Putamen (tissue), 1 donor: Measurements from ENCODE around the gene ACSL3.

Experiments used
- DNase-seq: peaks from one replicate; pipeline ENCODE4 v3.0.0-alpha.2; 2016; ENCODE audit warnings: low spot score

Gene ACSL3

GRCh38 chr2:222942561-222942960, 81.7 kb downstream of the ACSL3 start:
- no peak for DNase-seq

GRCh38 chr2:222942977-222943376, 82.1 kb downstream of the ACSL3 start:
- no peak for DNase-seq

GRCh38 chr2:222943820-222944219, 83.0 kb downstream of the ACSL3 start:
- DNase-seq: no peak

GRCh38 chr2:222944552-222944951, 83.7 kb downstream of the ACSL3 start:
- no peak for DNase-seq

GRCh38 chr2:222944971-222945740, 84.3 kb downstream of the ACSL3 start:
- no peak for DNase-seq

- DNase-seq: no peak
Measured at GRCh38 chr2:222945887-222946286, 85.1 kb downstream of the ACSL3 start.

- no peak for DNase-seq
Measured at GRCh38 chr2:222946700-222947287, 86.0 kb downstream of the ACSL3 start.

- no peak for DNase-seq
Measured at GRCh38 chr2:222949073-222949472, 88.2 kb downstream of the ACSL3 start.

- no peak for DNase-seq
Measured at GRCh38 chr2:222949690-222950323, 89.0 kb downstream of the ACSL3 start.

- DNase-seq: no peak
Measured at GRCh38 chr2:222950638-222951285, 89.9 kb downstream of the ACSL3 start.

GRCh38 chr2:222952204-222952603, 91.4 kb downstream of the ACSL3 start:
- no peak for DNase-seq

- DNase-seq: no peak
Measured at GRCh38 chr2:222955008-222955407, 94.2 kb downstream of the ACSL3 start.

- DNase-seq: no peak
Measured at GRCh38 chr2:222959358-222959757, 98.5 kb downstream of the ACSL3 start.

GRCh38 chr2:222960126-222960525, 99.3 kb downstream of the ACSL3 start:
- DNase-seq: no peak

- no peak for DNase-seq
Measured at GRCh38 chr2:222963641-222964040, 102.8 kb downstream of the ACSL3 start.

GRCh38 chr2:222964376-222965031, 103.7 kb downstream of the ACSL3 start:
- no peak for DNase-seq

- DNase-seq: no peak
Measured at GRCh38 chr2:222965555-222965954, 104.7 kb downstream of the ACSL3 start.

- DNase-seq: no peak
Measured at GRCh38 chr2:222968550-222969155, 107.8 kb downstream of the ACSL3 start.

GRCh38 chr2:222969491-222969890, 108.7 kb downstream of the ACSL3 start:
- no peak for DNase-seq

- DNase-seq: no peak
Measured at GRCh38 chr2:222972420-222972819, 111.6 kb downstream of the ACSL3 start.

- no peak for DNase-seq
Measured at GRCh38 chr2:222973237-222973636, 112.4 kb downstream of the ACSL3 start.

- no peak for DNase-seq
Measured at GRCh38 chr2:222973733-222974132, 112.9 kb downstream of the ACSL3 start.
